Stomach (tissue), 9 donors: ENCODE data around the gene PKD2L2. TPM values are rescaled to one million over a fixed set of nuclear protein-coding genes. Genes with fewer than 3 reads are reported as not detected.

Source experiments
- DNase-seq, 2 donors: peaks; one replicate each; pipeline versions ENCODE4 v3.0.0 to v3.0.0-alpha.2; 2013 to 2019
- H3K27ac ChIP-seq, 5 donors: fragments of 200-600 bp in 4 of 5; sonication (generic) in 4 of 5; one replicate each; pipeline ENCODE4 v1.5.1; 2013 to 2019; ENCODE audit warnings: mild to moderate bottlenecking in 1 of 5, moderate library complexity in 1 of 5
- H3K27me3 ChIP-seq, 3 donors: fragments of 200-600 bp; sonication (generic); one replicate each; pipeline ENCODE4 v1.5.1; 2017 to 2019; ENCODE audit warnings: mixed run types in 1 of 3
- H3K36me3 ChIP-seq, 4 donors: fragments of 200-600 bp; sonication (generic); 1 replicate in 3 of 4; 2 replicates in 1 of 4; pipeline ENCODE4 v1.5.1; 2016 to 2019
- H3K4me1 ChIP-seq, 4 donors: fragments of 200-600 bp; sonication (generic); one replicate each; pipeline ENCODE4 v1.5.1; 2016 to 2019
- H3K4me3 ChIP-seq, 4 donors: fragments of 200-600 bp; sonication (generic) in 3 of 4; one replicate each; pipeline ENCODE4 v1.5.1; 2016 to 2019; ENCODE audit warnings: mild to moderate bottlenecking in 1 of 4
- H3K9me3 ChIP-seq, 4 donors: fragments of 200-600 bp; sonication (generic); one replicate each; pipeline ENCODE4 v1.5.1; 2016 to 2019
- CTCF ChIP-seq, 7 experiments: fragments of 450-650 bp in 4 of 7; fragments of 200-600 bp in 3 of 7; sonication (generic) in 3 of 7; IDR thresholded peaks; one replicate each; pipeline ENCODE4 v1.5.1; 2016 to 2019; ENCODE audit warnings: antibody characterized with exemption in 7 of 7, control low read depth in 2 of 7, mild to moderate bottlenecking in 1 of 7
- EP300 ChIP-seq: sonication (generic); formaldehyde crosslinking; IDR thresholded peaks from one replicate; pipeline ENCODE4 v1.6.1; 2017; ENCODE audit warnings: antibody characterized with exemption
- POLR2A ChIP-seq, 4 donors: fragments of 450-650 bp; IDR thresholded peaks; one replicate each; pipeline ENCODE4 v1.6.1; 2016; ENCODE audit warnings: antibody characterized with exemption in 4 of 4, control low read depth in 2 of 4, mild to moderate bottlenecking in 1 of 4, moderate library complexity in 1 of 4
- POLR2AphosphoS5 ChIP-seq, 3 donors: sonication (generic); formaldehyde crosslinking; IDR thresholded peaks; one replicate each; pipeline ENCODE4 v1.6.1; 2016; ENCODE audit warnings: antibody characterized with exemption in 3 of 3
- WGBS, 5 donors: extraction: QIAGEN DNeasy Blood & Tissue Kit in 3 of 5; methylation state at CpG; one replicate each; pipeline versions ENCODE4 v1.1.5 to v1.1.7; 2013 to 2018; 5-methylcytosine and 5-hydroxymethylcytosine counted together
- intact Hi-C: fragments of 100-400 bp; cut with DNase I; formaldehyde crosslinking; loops from one replicate; pipeline ENCODE4 v1.15.1; 2023; ENCODE audit warnings: low total_unique reads
- polyA plus RNA-seq, 3 donors: library from polyadenylated mRNA; stranded (reverse); fragments of 200-250 nt; gene quantifications; one replicate each; pipeline ENCODE4 v1.2.3, GENCODE V29; 2013
- total RNA-seq, 5 donors: library from RNA; depleted of rRNA; stranded (reverse); fragments of >200 nt; gene quantifications; one replicate each; pipeline versions ENCODE4 v1.1.0 to v1.2.3, GENCODE V29; 2014 to 2016
- donor health status: healthy with polysubstance abuse.
- donor health status: Bipolar disorder and iron deficiency.
- donor health status: healthy.

Gene PKD2L2
- total and polyA plus RNA-seq, 8 donors: not detected

GRCh38 chr5:137933491-137933911 is 44.2 kb downstream of the PKD2L2 start:
- TF ChIP-seq EP300 (no peak), POLR2A (IDR thresholded peaks at IDR 0.05) (no peak), POLR2AphosphoS5 (IDR thresholded peaks at IDR 0.05) (no peak), CTCF (IDR thresholded peaks at IDR 0.05) (no peak)
- WGBS, 5 donors: 19 to 50% (median 33%) methylated on average over 3 of the region's 3 CpGs
- peaks cover 3 to 30% (median 25%) of the 10 kb centered on the region in 4 donors for H3K36me3 ChIP-seq
- H3K4me1 ChIP-seq: peaks cover 0 to 15% (median 8%) of the 10 kb centered on the region in 4 donors
- no peaks in the 10 kb centered on the region for H3K9me3 ChIP-seq
- no peaks in the 10 kb centered on the region for H3K27me3 ChIP-seq
- H3K27ac ChIP-seq: peak overlapping the region in 1 of 5 donors; percentile 30
- no peak overlapping the region for H3K4me3 ChIP-seq
- DNase-seq: peak in 1 of 2 donors; percentile 33
- intact Hi-C loops: no loop called here

- Histone ChIP-seq H3K27ac (no peak overlapping the region), H3K4me1 (peaks cover 0 to 15% (median 8%) of the 10 kb centered on the region in 4 donors), H3K27me3 (no peaks in the 10 kb centered on the region), H3K9me3 (no peaks in the 10 kb centered on the region), H3K36me3 (peaks cover 16 to 44% (median 37%) of the 10 kb centered on the region in 4 donors), H3K4me3 (no peak overlapping the region)
- 79 to 88% (median 86%) methylated on average over 1 of the region's 1 CpG for WGBS, 5 donors
- TF ChIP-seq POLR2A (IDR thresholded peaks at IDR 0.05): no peak
- TF ChIP-seq POLR2AphosphoS5 (IDR thresholded peaks at IDR 0.05): no peak
- TF ChIP-seq EP300: no peak
- TF ChIP-seq CTCF (IDR thresholded peaks at IDR 0.05): no peak
- DNase-seq: no peak
- intact Hi-C loops: no loop called here
Observed at GRCh38 chr5:137935190-137935589, 45.9 kb downstream of the PKD2L2 start.

GRCh38 chr5:137935694-137936093 is 46.4 kb downstream of the PKD2L2 start:
- TF ChIP-seq POLR2AphosphoS5 (IDR thresholded peaks at IDR 0.05): no peak

GRCh38 chr5:137937994-137938750 is 48.9 kb downstream of the PKD2L2 start:
- intact Hi-C loops: no loop called here

More at GRCh38 chr5:137935694-137936093, 46.4 kb downstream of the PKD2L2 start:
- Histone ChIP-seq H3K4me1 (peaks cover 0 to 15% (median 8%) of the 10 kb centered on the region in 4 donors), H3K36me3 (peaks cover 20 to 49% (median 42%) of the 10 kb centered on the region in 4 donors), H3K27me3 (no peaks in the 10 kb centered on the region), H3K9me3 (no peaks in the 10 kb centered on the region), H3K4me3 (no peak overlapping the region), H3K27ac (no peak overlapping the region)
- intact Hi-C loops: no loop called here
- DNase-seq: no peak
- 71 to 89% (median 84%) methylated on average over 3 of the region's 3 CpGs for WGBS, 5 donors

More at GRCh38 chr5:137937994-137938750, 48.9 kb downstream of the PKD2L2 start:
- WGBS, 5 donors: 63 to 86% (median 73%) methylated on average over 1 of the region's 1 CpG
- Histone ChIP-seq H3K4me1 (peaks cover 0 to 8% (median 6%) of the 10 kb centered on the region in 4 donors), H3K4me3 (no peak overlapping the region), H3K27me3 (no peaks in the 10 kb centered on the region), H3K9me3 (no peaks in the 10 kb centered on the region), H3K27ac (no peak overlapping the region), H3K36me3 (peaks cover 39 to 74% (median 67%) of the 10 kb centered on the region in 4 donors)
- TF ChIP-seq EP300 (no peak), POLR2A (IDR thresholded peaks at IDR 0.05) (no peak), CTCF (IDR thresholded peaks at IDR 0.05) (no peak), POLR2AphosphoS5 (IDR thresholded peaks at IDR 0.05) (no peak)
- no peak for DNase-seq
